Body of pancreas (tissue), 4 donors: ENCODE data around the gene PPP1R3C.

ENCODE experiments used
- POLR2A ChIP-seq, 3 donors: fragments of 450-650 bp; IDR thresholded peaks; one replicate each; pipeline ENCODE4 v1.6.1; 2016; ENCODE audit warnings: antibody characterized with exemption in 3 of 3, mild to moderate bottlenecking in 2 of 3
- TF ChIP-seq, protein P1 (sequence below), 7 experiments: fragments of 450-650 bp in 4 of 7; fragments of 200-600 bp in 3 of 7; sonication (generic) in 3 of 7; IDR thresholded peaks; one replicate each; pipeline ENCODE4 v1.5.1; 2016 to 2019; ENCODE audit warnings: antibody characterized with exemption in 7 of 7

DNA sequence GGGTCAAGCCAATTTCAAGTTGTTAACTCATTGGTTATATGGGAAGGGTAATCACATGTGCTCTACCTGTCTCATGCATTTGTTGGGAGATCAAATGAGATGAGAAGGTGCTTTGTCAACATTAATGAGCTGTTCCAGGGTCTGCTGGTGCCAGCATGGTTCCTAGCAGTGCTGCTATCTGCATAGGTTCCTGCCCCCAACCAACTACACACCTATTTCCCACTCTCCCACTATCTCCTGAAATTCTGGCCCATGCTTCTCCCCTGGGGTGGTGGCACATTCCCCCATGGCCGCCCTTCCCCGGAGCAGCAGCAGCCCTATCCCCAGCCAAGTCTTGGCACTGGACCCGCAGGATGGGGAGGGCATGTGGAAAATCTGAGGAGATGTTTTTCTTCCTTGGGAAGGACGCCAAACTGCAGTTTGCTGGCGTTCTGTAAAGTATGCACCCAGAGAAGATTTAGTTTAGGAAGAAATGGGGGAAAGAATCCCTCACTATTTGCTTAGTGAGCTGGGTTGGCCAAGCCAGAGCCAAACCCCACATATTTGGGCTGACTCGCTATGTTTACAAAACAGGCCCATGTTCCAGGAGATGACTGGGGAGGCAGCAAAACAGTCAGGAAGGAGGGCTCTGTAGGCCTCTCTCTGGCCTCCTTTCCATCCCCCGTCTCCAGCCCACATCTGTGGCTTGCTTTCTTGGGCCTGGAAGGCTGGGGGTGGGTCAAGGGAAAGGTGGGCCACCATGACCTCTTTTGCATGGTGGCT, 42.5 kb downstream of the PPP1R3C start:
- TF ChIP-seq, protein P1, sequence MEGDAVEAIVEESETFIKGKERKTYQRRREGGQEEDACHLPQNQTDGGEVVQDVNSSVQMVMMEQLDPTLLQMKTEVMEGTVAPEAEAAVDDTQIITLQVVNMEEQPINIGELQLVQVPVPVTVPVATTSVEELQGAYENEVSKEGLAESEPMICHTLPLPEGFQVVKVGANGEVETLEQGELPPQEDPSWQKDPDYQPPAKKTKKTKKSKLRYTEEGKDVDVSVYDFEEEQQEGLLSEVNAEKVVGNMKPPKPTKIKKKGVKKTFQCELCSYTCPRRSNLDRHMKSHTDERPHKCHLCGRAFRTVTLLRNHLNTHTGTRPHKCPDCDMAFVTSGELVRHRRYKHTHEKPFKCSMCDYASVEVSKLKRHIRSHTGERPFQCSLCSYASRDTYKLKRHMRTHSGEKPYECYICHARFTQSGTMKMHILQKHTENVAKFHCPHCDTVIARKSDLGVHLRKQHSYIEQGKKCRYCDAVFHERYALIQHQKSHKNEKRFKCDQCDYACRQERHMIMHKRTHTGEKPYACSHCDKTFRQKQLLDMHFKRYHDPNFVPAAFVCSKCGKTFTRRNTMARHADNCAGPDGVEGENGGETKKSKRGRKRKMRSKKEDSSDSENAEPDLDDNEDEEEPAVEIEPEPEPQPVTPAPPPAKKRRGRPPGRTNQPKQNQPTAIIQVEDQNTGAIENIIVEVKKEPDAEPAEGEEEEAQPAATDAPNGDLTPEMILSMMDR (IDR thresholded peaks at IDR 0.05) = no peak
- TF ChIP-seq POLR2A (IDR thresholded peaks at IDR 0.05) = no peak
